ENCODE measurements around the gene RANBP17.

Gene RANBP17

GRCh38 chr5:171307789-171308452 lies 446.1 kb downstream of the RANBP17 start:
- H3K4me3 ChIP-seq (ENCODE audit: severe bottlenecking) = no peak overlapping the region
- peaks cover 87% of the 10 kb centered on the region for H3K27me3 ChIP-seq (ENCODE audit: insufficient read depth, poor library complexity, severe bottlenecking)
- no peak overlapping the region for H3K27ac ChIP-seq (ENCODE audit: poor library complexity, severe bottlenecking)
- ATAC-seq (ENCODE audit: low read depth) (no peak), DNase-seq (ENCODE audit: low spot score) (no peak)
- H3K9me3 ChIP-seq (ENCODE audit: severe bottlenecking) = no peaks in the 10 kb centered on the region
- TF ChIP-seq CTCF (IDR thresholded peaks at IDR 0.05; ENCODE audit: poor library complexity, severe bottlenecking) = no peak
- H3K36me3 ChIP-seq (ENCODE audit: low read depth) = no peaks in the 10 kb centered on the region
- no peaks in the 10 kb centered on the region for H3K4me1 ChIP-seq (ENCODE audit: insufficient read depth, poor library complexity, severe bottlenecking)

GRCh38 chr5:171308453-171309275 lies 446.8 kb downstream of the RANBP17 start, which contains the start of gene TLX3:
Gene TLX3, plus strand, starts transcription at chr5:171309248. Its CDS starts 118 bp downstream, at chr5:171309366.
- Histone ChIP-seq H3K27ac (ENCODE audit: poor library complexity, severe bottlenecking) (no peak within 1 kb of the TSS), H3K36me3 (ENCODE audit: low read depth) (no peaks in the 10 kb centered on the region), H3K4me3 (ENCODE audit: severe bottlenecking) (no peak within 1 kb of the TSS), H3K9me3 (ENCODE audit: severe bottlenecking) (no peaks in the 10 kb centered on the region), H3K27me3 (ENCODE audit: insufficient read depth, poor library complexity, severe bottlenecking) (peaks cover 94% of the 10 kb centered on the region), H3K4me1 (ENCODE audit: insufficient read depth, poor library complexity, severe bottlenecking) (no peaks in the 10 kb centered on the region)
- DNase-seq (ENCODE audit: low spot score) (no peak), ATAC-seq (ENCODE audit: low read depth) (peak; percentile 26)
- no peak for TF ChIP-seq CTCF (IDR thresholded peaks at IDR 0.05; ENCODE audit: poor library complexity, severe bottlenecking)

GRCh38 chr5:171309276-171310211 lies 447.7 kb downstream of the RANBP17 start:
- Histone ChIP-seq H3K4me1 (ENCODE audit: insufficient read depth, poor library complexity, severe bottlenecking) (no peaks in the 10 kb centered on the region), H3K9me3 (ENCODE audit: severe bottlenecking) (no peaks in the 10 kb centered on the region), H3K27ac (ENCODE audit: poor library complexity, severe bottlenecking) (no peak overlapping the region), H3K4me3 (ENCODE audit: severe bottlenecking) (no peak overlapping the region), H3K27me3 (ENCODE audit: insufficient read depth, poor library complexity, severe bottlenecking) (peaks cover 98% of the 10 kb centered on the region), H3K36me3 (ENCODE audit: low read depth) (no peaks in the 10 kb centered on the region)
- TF ChIP-seq CTCF (IDR thresholded peaks at IDR 0.05; ENCODE audit: poor library complexity, severe bottlenecking) = no peak
- ATAC-seq (ENCODE audit: low read depth) (peak; percentile 6; the same call in 1 of the 3 replicates), DNase-seq (ENCODE audit: low spot score) (no peak)

GRCh38 chr5:171310212-171310818 lies 448.5 kb downstream of the RANBP17 start:
- DNase-seq (ENCODE audit: low spot score) (peak; percentile 67), ATAC-seq (ENCODE audit: low read depth) (no peak)
- Histone ChIP-seq H3K36me3 (ENCODE audit: low read depth) (no peaks in the 10 kb centered on the region), H3K4me3 (ENCODE audit: severe bottlenecking) (no peak overlapping the region), H3K27me3 (ENCODE audit: insufficient read depth, poor library complexity, severe bottlenecking) (peaks cover 99% of the 10 kb centered on the region), H3K9me3 (ENCODE audit: severe bottlenecking) (no peaks in the 10 kb centered on the region), H3K27ac (ENCODE audit: poor library complexity, severe bottlenecking) (no peak overlapping the region), H3K4me1 (ENCODE audit: insufficient read depth, poor library complexity, severe bottlenecking) (no peaks in the 10 kb centered on the region)
- TF ChIP-seq CTCF (IDR thresholded peaks at IDR 0.05; ENCODE audit: poor library complexity, severe bottlenecking) = peak; percentile 55

All from RWPE2 (cell line).